Measurements from ENCODE around the gene PPHLN1. TPM values are rescaled to one million over a fixed set of nuclear protein-coding genes. Genes with fewer than 3 reads are reported as not detected.
A peak's percentile ranks its signal among the peaks of the same experiment; 100 is the strongest.

The PPHLN1 gene
- total and polyA plus RNA-seq, 2 donors (not counting 1 experiment from before 2014, with no cell fraction given), result 48.8 to 104 TPM

DNA sequence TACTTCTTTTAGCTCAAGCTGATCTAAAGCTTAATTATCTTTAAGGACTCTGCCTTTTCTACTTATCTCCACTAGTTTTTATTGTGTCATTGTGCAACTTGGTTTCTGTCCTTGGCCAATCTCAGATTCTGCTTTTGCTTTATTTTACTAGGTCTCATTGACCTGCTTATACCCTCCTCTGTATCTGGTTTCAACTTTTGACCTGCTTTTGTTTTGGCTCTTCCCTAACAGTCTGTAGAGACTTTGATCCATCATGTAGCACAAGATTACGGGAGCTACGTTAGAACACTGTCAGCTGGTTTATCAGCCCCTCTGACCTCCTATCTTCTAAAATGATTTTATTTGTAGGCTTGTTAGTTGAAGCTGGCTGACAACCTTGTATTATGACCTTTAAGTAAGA is 43.7 kb upstream of the PPHLN1 start:
- no CpG with 5 or more reads among the region's 2 CpGs for WGBS (ENCODE audit: insufficient coverage)
- peaks cover 8% of the 10 kb centered on the region for H3K4me1 Mint-ChIP-seq
- TF ChIP-seq, protein P1, sequence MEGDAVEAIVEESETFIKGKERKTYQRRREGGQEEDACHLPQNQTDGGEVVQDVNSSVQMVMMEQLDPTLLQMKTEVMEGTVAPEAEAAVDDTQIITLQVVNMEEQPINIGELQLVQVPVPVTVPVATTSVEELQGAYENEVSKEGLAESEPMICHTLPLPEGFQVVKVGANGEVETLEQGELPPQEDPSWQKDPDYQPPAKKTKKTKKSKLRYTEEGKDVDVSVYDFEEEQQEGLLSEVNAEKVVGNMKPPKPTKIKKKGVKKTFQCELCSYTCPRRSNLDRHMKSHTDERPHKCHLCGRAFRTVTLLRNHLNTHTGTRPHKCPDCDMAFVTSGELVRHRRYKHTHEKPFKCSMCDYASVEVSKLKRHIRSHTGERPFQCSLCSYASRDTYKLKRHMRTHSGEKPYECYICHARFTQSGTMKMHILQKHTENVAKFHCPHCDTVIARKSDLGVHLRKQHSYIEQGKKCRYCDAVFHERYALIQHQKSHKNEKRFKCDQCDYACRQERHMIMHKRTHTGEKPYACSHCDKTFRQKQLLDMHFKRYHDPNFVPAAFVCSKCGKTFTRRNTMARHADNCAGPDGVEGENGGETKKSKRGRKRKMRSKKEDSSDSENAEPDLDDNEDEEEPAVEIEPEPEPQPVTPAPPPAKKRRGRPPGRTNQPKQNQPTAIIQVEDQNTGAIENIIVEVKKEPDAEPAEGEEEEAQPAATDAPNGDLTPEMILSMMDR (IDR thresholded peaks at IDR 0.05), result no peak
- no peak for TF ChIP-seq EZH2 (IDR thresholded peaks at IDR 0.05; ENCODE audit: borderline replicate concordance, insufficient read depth, low read depth, low read length, poor library complexity, severe bottlenecking)
- Histone ChIP-seq H3K79me2 (ENCODE audit: control insufficient read depth, insufficient read depth, low read length) (no peaks in the 10 kb centered on the region), H3K4me1 (ENCODE audit: control insufficient read depth in 2 of 2, insufficient read depth in 2 of 2, low read length in 2 of 2) (peaks cover 6 to 8% of the 10 kb centered on the region in 2 donors), H3K27me3 (replicated peaks in 1 of 4; ENCODE audit: control extremely low read depth in 1 of 4, control insufficient read depth in 3 of 4, insufficient read depth in 4 of 4, low read length in 3 of 4) (peaks cover 0 to 2% (median 0%) of the 10 kb centered on the region in 4 experiments), H3K27ac (ENCODE audit: low read length in 2 of 2) (no peak overlapping the region), H3K9me3 (ENCODE audit: control extremely low read depth in 1 of 3, control insufficient read depth in 2 of 3, insufficient read depth in 1 of 3, low read length in 2 of 3) (no peaks in the 10 kb centered on the region), H3K4me2 (replicated peaks; ENCODE audit: low read depth, low read length, poor library complexity, severe bottlenecking) (no peak overlapping the region), H4K20me1 (ENCODE audit: control insufficient read depth, insufficient read depth, low read length, poor library complexity, severe bottlenecking) (no peaks in the 10 kb centered on the region), H2AFZ (ENCODE audit: insufficient read depth, low read depth, low read length, poor library complexity, severe bottlenecking) (no peak overlapping the region), H3K4me3 (ENCODE audit: control extremely low read depth in 1 of 5, extremely low read depth in 1 of 5, insufficient read depth in 1 of 5, low read depth in 2 of 5, low read length in 4 of 5) (no peak overlapping the region), H3K9ac (ENCODE audit: low read length) (no peak overlapping the region), H3K36me3 (replicated peaks in 1 of 2; ENCODE audit: control extremely low read depth in 1 of 2, control insufficient read depth in 1 of 2, extremely low read depth in 1 of 2, insufficient read depth in 2 of 2, low read length in 1 of 2) (no peaks in the 10 kb centered on the region)
- ChIA-PET POLR2A (no interaction called here), CTCF (interaction anchor here (0.8 to 1.3 kb wide), 2 partner anchors 13 to 50 kb away, joined by 3 to 4 read pairs; no protein-coding TSS in a partner anchor)
- ATAC-seq (ENCODE audit: low read depth), result no peak
- no peaks in the 10 kb centered on the region for H3K9me3 Mint-ChIP-seq (ENCODE audit: insufficient read depth)
- H3K27me3 Mint-ChIP-seq, result peaks cover 15% of the 10 kb centered on the region
- intact Hi-C loops (cut with micrococcal nuclease), result no loop called here
- H3K4me3 Mint-ChIP-seq, result no peak overlapping the region
- no peak overlapping the region for H3K27ac Mint-ChIP-seq
- DNase-seq, result no peak

DNA sequence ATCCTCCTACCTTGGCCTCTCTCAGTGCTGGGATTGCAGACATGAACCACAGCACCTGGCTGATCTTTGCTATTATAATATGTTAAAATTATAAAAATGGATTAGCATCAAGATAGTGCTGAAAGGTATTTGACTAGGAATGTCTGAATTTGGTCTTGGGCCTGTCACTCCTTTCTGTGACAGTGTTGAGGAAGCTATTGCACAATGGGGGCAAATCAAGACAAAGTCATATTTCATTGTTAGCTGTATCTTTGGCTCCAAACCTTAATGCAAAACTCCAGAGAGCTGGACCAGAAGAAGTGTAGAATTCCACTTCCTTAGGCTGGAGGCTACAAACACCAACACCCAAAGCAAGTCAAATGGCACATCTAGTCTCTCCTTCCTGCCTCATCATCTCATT is 42.2 kb upstream of the PPHLN1 start:
- ChIA-PET POLR2A (no interaction called here), CTCF (no interaction called here)
- Histone ChIP-seq H2AFZ (ENCODE audit: insufficient read depth, low read depth, low read length, poor library complexity, severe bottlenecking) (no peak overlapping the region), H3K4me3 (ENCODE audit: control extremely low read depth in 1 of 5, extremely low read depth in 1 of 5, insufficient read depth in 1 of 5, low read depth in 2 of 5, low read length in 4 of 5) (no peak overlapping the region), H3K36me3 (replicated peaks in 1 of 2; ENCODE audit: control extremely low read depth in 1 of 2, control insufficient read depth in 1 of 2, extremely low read depth in 1 of 2, insufficient read depth in 2 of 2, low read length in 1 of 2) (no peaks in the 10 kb centered on the region), H3K4me2 (replicated peaks; ENCODE audit: low read depth, low read length, poor library complexity, severe bottlenecking) (no peak overlapping the region), H3K27me3 (replicated peaks in 1 of 4; ENCODE audit: control extremely low read depth in 1 of 4, control insufficient read depth in 3 of 4, insufficient read depth in 4 of 4, low read length in 3 of 4) (peaks cover 0 to 2% (median 0%) of the 10 kb centered on the region in 4 experiments), H3K4me1 (ENCODE audit: control insufficient read depth in 2 of 2, insufficient read depth in 2 of 2, low read length in 2 of 2) (peaks cover 6 to 8% of the 10 kb centered on the region in 2 donors), H3K9me3 (ENCODE audit: control extremely low read depth in 1 of 3, control insufficient read depth in 2 of 3, insufficient read depth in 1 of 3, low read length in 2 of 3) (no peaks in the 10 kb centered on the region), H3K79me2 (ENCODE audit: control insufficient read depth, insufficient read depth, low read length) (no peaks in the 10 kb centered on the region), H4K20me1 (ENCODE audit: control insufficient read depth, insufficient read depth, low read length, poor library complexity, severe bottlenecking) (no peaks in the 10 kb centered on the region), H3K27ac (ENCODE audit: low read length in 2 of 2) (no peak overlapping the region), H3K9ac (ENCODE audit: low read length) (no peak overlapping the region)
- Mint-ChIP-seq H3K4me1 (peaks cover 8% of the 10 kb centered on the region), H3K27ac (no peak overlapping the region), H3K27me3 (peaks cover 17% of the 10 kb centered on the region), H3K9me3 (ENCODE audit: insufficient read depth) (no peaks in the 10 kb centered on the region), H3K4me3 (no peak overlapping the region)
- ATAC-seq (ENCODE audit: low read depth), result no peak
- intact Hi-C loops (cut with micrococcal nuclease), result no loop called here
- DNase-seq, result peak; percentile 11
- no peak for TF ChIP-seq EZH2 (IDR thresholded peaks at IDR 0.05; ENCODE audit: borderline replicate concordance, insufficient read depth, low read depth, low read length, poor library complexity, severe bottlenecking)
- TF ChIP-seq, protein P1 (IDR thresholded peaks at IDR 0.05), result no peak

All from B cell (primary cell).